HepG2 (cell line): ENCODE data around the gene PDE4C. TPM values are rescaled to one million over a fixed set of nuclear protein-coding genes. Genes with fewer than 3 reads are reported as not detected.
A peak's percentile ranks its signal among the peaks of the same experiment; 100 is the strongest.

Experiments used
- AHDC1 ChIP-seq: sonication (generic); formaldehyde crosslinking; IDR thresholded peaks from 2 replicates; pipeline ENCODE4 v1.5.1; 2020; ENCODE audit warnings: mild to moderate bottlenecking, missing genetic modification reagents, borderline replicate concordance
- CAMTA2 ChIP-seq: sonication (generic); formaldehyde crosslinking; IDR thresholded peaks from 2 replicates; pipeline ENCODE4 v1.4.0; 2020; ENCODE audit warnings: mild to moderate bottlenecking, missing genetic modification reagents, borderline replicate concordance
- RELA ChIP-seq: sonication (generic); formaldehyde crosslinking; IDR thresholded peaks from 2 replicates; pipeline ENCODE4 v1.4.0; 2020; ENCODE audit warnings: missing genetic modification reagents
- SIX4 ChIP-seq: sonication (generic); formaldehyde crosslinking; IDR thresholded peaks from 2 replicates; pipeline ENCODE4 v1.4.0; 2020; ENCODE audit warnings: missing genetic modification reagents
- SOX13 ChIP-seq, 3 experiments: fragments of 450-650 bp in 1 of 3; sonication (generic) in 1 of 3; formaldehyde crosslinking in 1 of 3; IDR thresholded peaks in 2 of 3; conservative IDR thresholded peaks in 1 of 3; 2 replicates each; pipeline versions ENCODE4 v1.5.0 to v1.6.1; 2016 to 2020; ENCODE audit warnings: antibody characterized with exemption in 1 of 3, mild to moderate bottlenecking in 1 of 3, missing compliant biosample characterization in 1 of 3, missing genetic modification reagents in 1 of 3, moderate library complexity in 1 of 3
- SP1 ChIP-seq, 2 experiments: fragments of 450-650 bp in 1 of 2; sonication (generic) in 1 of 2; formaldehyde crosslinking in 1 of 2; IDR thresholded peaks; 2 replicates each; pipeline versions ENCODE4 v1.4.0 to v1.6.1; 2016 to 2020; ENCODE audit warnings: missing genetic modification reagents in 1 of 2
- ZNF253 ChIP-seq: sonication (generic); formaldehyde crosslinking; IDR thresholded peaks from 2 replicates; pipeline ENCODE4 v1.8.0; 2022; ENCODE audit warnings: mild to moderate bottlenecking, missing genetic modification reagents, borderline replicate concordance
- ZNF331 ChIP-seq: sonication (generic); formaldehyde crosslinking; IDR thresholded peaks from 2 replicates; pipeline ENCODE4 v1.4.0; 2020; ENCODE audit warnings: missing genetic modification reagents
- ZNF350 ChIP-seq: sonication (generic); formaldehyde crosslinking; IDR thresholded peaks from 2 replicates; pipeline ENCODE4 v1.4.0; 2020; ENCODE audit warnings: mild to moderate bottlenecking, low read depth, missing genetic modification reagents, borderline replicate concordance
- ZNF441 ChIP-seq: sonication (generic); formaldehyde crosslinking; IDR thresholded peaks from 2 replicates; pipeline ENCODE4 v1.7.0; 2021; ENCODE audit warnings: missing genetic modification reagents, borderline replicate concordance
- ZNF879 ChIP-seq: sonication (generic); formaldehyde crosslinking; IDR thresholded peaks from 2 replicates; pipeline ENCODE4 v1.8.1; 2023; ENCODE audit warnings: missing genetic modification reagents
- ZXDC ChIP-seq: sonication (generic); formaldehyde crosslinking; IDR thresholded peaks from 2 replicates; pipeline ENCODE4 v1.5.0; 2020; ENCODE audit warnings: mild to moderate bottlenecking, missing genetic modification reagents
- polyA plus RNA-seq, 8 experiments: library from polyadenylated mRNA; depleted of rRNA in 3 of 8; stranded (reverse) in 7 of 8; unstranded in 1 of 8; fragments of >200 nt; fragmentation: Illumina TruSeq in 4 of 8; extraction: Trizol in 4 of 8; gene quantifications; 2 replicates each; pipeline versions ENCODE4 v1.2.1 to v1.2.3, GENCODE V29; 2011 to 2016; ENCODE audit warnings: low read depth in 4 of 8, missing spikeins in 1 of 8, mixed read lengths in 1 of 8; ENCODE audit not compliant: insufficient read depth in 1 of 8
- total RNA-seq, 5 experiments: library from RNA; depleted of rRNA; stranded (reverse); fragments of >200 nt; fragmentation: Illumina TruSeq; extraction: Trizol; gene quantifications; 2 replicates each; pipeline ENCODE4 v1.2.3, GENCODE V29; 2016; ENCODE audit warnings: low read depth in 1 of 5
- TF ChIP-seq, protein P1 (sequence below): sonication (generic); formaldehyde crosslinking; IDR thresholded peaks from 2 replicates; pipeline ENCODE4 v1.8.0; 2022; ENCODE audit warnings: mild to moderate bottlenecking, missing genetic modification reagents, borderline replicate concordance
- TF ChIP-seq, protein P2 (sequence below): sonication (generic); formaldehyde crosslinking; IDR thresholded peaks from 2 replicates; pipeline ENCODE4 v1.8.1; 2023; ENCODE audit warnings: missing genetic modification reagents, inconsistent platforms, borderline replicate concordance
- TF ChIP-seq, protein P3 (sequence below): fragments of 450-650 bp; IDR thresholded peaks from 2 replicates; pipeline ENCODE4 v1.6.1; 2016

PDE4C gene
- total and polyA plus RNA-seq, 2 of the 13 experiments (the other 11 are each of a cell fraction or from before 2014, with no cell fraction given) = 1.4 to 14.0 TPM

DNA sequence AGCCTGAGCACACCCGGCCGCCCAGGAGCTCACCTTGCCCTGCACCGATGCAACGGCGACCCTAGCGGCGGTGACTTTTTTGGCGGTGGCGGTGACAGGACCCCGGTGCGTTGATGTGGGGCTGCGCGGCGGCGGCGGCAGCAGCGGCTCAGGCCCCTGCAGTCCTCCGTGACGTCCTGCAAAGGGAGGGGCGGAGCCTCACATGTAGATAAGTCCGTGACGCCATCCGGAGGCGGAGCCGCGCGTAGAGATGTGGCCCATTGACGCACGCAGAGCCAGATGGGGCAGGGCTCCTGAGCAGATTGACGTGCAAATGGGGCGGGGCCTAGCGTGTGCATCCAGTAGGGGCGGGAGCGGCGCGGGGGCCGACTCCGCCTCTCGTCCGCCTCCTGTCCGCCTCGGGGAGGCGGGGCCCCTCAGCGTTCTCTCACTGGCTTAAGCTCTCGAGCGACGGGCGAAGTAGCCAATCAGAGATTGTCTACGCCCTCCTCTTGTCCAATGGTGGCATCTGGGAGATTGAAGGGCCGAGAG, 22.3 kb downstream of the PDE4C start, which contains the start of gene RAB3A (continued):
- TF ChIP-seq, protein P1, sequence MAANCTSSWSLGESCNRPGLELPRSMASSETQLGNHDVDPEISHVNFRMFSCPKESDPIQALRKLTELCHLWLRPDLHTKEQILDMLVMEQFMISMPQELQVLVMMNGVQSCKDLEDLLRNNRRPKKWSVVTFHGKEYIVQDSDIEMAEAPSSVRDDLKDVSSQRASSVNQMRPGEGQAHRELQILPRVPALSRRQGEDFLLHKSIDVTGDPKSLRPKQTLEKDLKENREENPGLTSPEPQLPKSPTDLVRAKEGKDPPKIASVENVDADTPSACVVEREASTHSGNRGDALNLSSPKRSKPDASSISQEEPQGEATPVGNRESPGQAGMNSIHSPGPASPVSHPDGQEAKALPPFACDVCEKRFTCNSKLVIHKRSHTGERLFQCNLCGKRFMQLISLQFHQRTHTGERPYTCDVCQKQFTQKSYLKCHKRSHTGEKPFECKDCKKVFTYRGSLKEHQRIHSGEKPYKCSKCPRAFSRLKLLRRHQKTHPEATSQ (CRISPR knock-in tag) = no peak
- TF ChIP-seq ZNF331 (CRISPR knock-in tag) = 0 out of 2 replicates have a peak, but pooled peaks have one; percentile 50
- no peak for TF ChIP-seq ZNF441 (CRISPR knock-in tag)
- no peak for TF ChIP-seq ZNF879
- peak; percentile 37; the same call in 1 of the 2 replicates for TF ChIP-seq AHDC1 (CRISPR knock-in tag)
- peak; percentile 77; the same call in 1 of the 2 replicates for TF ChIP-seq SP1 (IDR thresholded peaks at IDR 0.05)
- TF ChIP-seq SP1 (CRISPR knock-in tag; IDR thresholded peaks at IDR 0.05) = peak; percentile 89
- TF ChIP-seq SIX4 (CRISPR knock-in tag) = no peak
- TF ChIP-seq CAMTA2 (CRISPR knock-in tag) = peak; percentile 69; the same call in 1 of the 2 replicates
- no peak for TF ChIP-seq ZNF253 (CRISPR knock-in tag)
- no peak for TF ChIP-seq ZXDC
- TF ChIP-seq, protein P2, sequence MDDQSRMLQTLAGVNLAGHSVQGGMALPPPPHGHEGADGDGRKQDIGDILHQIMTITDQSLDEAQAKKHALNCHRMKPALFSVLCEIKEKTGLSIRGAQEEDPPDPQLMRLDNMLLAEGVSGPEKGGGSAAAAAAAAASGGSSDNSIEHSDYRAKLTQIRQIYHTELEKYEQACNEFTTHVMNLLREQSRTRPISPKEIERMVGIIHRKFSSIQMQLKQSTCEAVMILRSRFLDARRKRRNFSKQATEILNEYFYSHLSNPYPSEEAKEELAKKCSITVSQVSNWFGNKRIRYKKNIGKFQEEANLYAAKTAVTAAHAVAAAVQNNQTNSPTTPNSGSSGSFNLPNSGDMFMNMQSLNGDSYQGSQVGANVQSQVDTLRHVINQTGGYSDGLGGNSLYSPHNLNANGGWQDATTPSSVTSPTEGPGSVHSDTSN = peak; percentile 96
- TF ChIP-seq, protein P3, sequence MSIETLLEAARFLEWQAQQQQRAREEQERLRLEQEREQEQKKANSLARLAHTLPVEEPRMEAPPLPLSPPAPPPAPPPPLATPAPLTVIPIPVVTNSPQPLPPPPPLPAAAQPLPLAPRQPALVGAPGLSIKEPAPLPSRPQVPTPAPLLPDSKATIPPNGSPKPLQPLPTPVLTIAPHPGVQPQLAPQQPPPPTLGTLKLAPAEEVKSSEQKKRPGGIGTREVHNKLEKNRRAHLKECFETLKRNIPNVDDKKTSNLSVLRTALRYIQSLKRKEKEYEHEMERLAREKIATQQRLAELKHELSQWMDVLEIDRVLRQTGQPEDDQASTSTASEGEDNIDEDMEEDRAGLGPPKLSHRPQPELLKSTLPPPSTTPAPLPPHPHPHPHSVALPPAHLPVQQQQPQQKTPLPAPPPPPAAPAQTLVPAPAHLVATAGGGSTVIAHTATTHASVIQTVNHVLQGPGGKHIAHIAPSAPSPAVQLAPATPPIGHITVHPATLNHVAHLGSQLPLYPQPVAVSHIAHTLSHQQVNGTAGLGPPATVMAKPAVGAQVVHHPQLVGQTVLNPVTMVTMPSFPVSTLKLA = peak; percentile 45; the same call in 1 of the 2 replicates
- TF ChIP-seq RELA (CRISPR knock-in tag) = no peak
- TF ChIP-seq ZNF350 (CRISPR knock-in tag) = no peak; the same call in 1 of the 2 replicates
- TF ChIP-seq SOX13 (IDR thresholded peaks at IDR 0.05) = no peak
- no peak for TF ChIP-seq SOX13 (CRISPR knock-in tag; conservative IDR thresholded peaks at IDR 0.05 in 1 of 2, IDR thresholded peaks at IDR 0.05 in 1 of 2)
